ENCODE measurements around the gene ZNF300. TPM values are rescaled to one million over a fixed set of nuclear protein-coding genes. Genes with fewer than 3 reads are reported as not detected.
A peak's percentile ranks its signal among the peaks of the same experiment; 100 is the strongest.

ZNF300 gene
- total RNA-seq (1 to 10 TPM in 4 of 10 donors, under 1 TPM in 6; 0.51 to 1.5 (median 0.83) TPM), polyA plus RNA-seq (1 to 10 TPM; 1.4 to 4.8 TPM)
- long read RNA-seq, donor 1: 0 reads
- long read RNA-seq, donor 2, full-length matches to known transcripts: 2 of 2 reads
- long read RNA-seq, donor 2, partial matches to known transcripts: 0 of 2 reads
- long read RNA-seq, donor 2, other reads (novel, unspliced or antisense): 0 of 2 reads
- long read RNA-seq, donor 3, partial matches to known transcripts: 0 of 2 reads
- long read RNA-seq, donor 3, other reads (novel, unspliced or antisense): 1 of 2 reads

DNA sequence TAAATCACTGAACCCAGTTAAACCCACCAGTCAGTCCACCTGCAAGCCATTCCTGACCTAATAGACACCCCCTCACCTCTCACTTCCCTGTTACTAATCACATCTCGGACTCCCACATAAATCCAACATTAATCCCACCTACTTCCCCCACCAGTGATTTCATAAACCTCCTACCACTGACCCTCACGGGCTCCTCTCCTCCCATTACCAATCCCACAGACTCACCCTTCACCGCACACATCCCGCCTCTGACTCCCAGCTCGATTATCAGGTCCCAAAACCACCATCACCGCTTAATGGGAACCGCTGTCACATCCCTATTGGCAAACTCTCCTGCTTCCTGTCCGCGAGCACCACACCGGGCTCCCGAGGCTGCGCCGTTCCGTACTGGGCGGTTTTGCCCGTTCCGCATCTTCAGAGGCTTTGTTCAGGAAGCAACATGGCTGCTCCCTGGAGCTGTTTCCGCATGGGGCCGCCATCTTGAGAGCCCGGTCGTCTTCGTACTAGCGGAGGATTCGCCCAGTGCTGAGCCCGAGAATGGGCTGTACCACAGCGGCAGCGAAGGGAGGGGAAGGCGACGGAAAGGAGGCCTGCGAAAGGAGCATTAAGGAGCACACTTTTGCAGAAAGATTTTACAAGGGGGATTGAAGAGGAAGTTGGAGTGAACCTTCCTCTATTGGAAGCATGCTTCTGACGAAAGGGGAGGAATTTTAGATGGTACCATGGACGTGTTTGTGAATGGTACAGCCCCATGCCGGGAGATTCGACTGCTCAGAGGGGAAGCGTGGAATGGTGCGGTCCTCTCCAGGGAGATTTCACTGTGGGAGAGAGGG, at the start of gene ZNF300:
Gene ZNF300, minus strand, starts transcription at position 502 of the 833 bp plus-strand sequence. CDS start 1,825 bp downstream, outside the sequence.
- Histone ChIP-seq H3K4me1 (peaks cover 0 to 7% (median 0%) of the 10 kb centered on the region in 9 donors), H3K27ac (peak within 1 kb of the TSS in 9 of 10 donors; percentile 40 to 87 (median 72)), H3K27me3 (no peaks in the 10 kb centered on the region), H3K36me3 (peaks cover 0 to 40% (median 8%) of the 10 kb centered on the region in 9 donors), H3K4me3 (peak within 1 kb of the TSS; percentile 18 to 63 (median 54)), H3K9me3 (peaks cover 0 to 100% (median 49%) of the 10 kb centered on the region in 11 donors)
- WGBS, 2 donors: 5 to 7% methylated on average over 36 of the region's 36 CpGs
- TF ChIP-seq CTCF (IDR thresholded peaks at IDR 0.05): no peak
- DNase-seq: peak; percentile 81 to 88
- intact Hi-C loops (cut with DNase I): no loop called here
- peak; percentile 99 to 100 (median 100) for ATAC-seq

DNA sequence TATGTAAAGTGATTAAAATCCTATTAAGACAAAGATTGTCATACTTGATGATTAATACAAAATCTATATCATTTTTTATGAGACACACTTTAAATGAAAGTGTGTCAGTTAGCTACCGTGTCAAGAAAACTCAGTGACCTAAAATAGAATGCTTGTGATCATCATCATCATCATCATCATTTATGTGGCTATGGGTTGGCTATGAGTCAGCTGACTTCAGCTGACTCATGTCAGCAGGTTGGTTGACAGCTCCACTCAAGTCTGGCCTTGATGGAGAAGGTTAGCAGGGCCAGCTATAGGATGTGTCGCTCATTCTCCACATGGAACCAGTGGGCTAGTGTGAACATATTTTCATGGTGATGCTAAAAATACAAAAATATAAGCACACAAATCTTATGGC, 43.8 kb upstream of the ZNF300 start:
- Histone ChIP-seq H3K36me3 (peaks cover 0 to 17% (median 3%) of the 10 kb centered on the region in 9 donors), H3K4me3 (no peak overlapping the region), H3K9me3 (peaks cover 0 to 100% (median 66%) of the 10 kb centered on the region in 11 donors), H3K27ac (no peak overlapping the region), H3K4me1 (peaks cover 0 to 9% (median 0%) of the 10 kb centered on the region in 9 donors), H3K27me3 (no peaks in the 10 kb centered on the region)
- WGBS, 2 donors: 47 to 73% methylated on average over 2 of the region's 2 CpGs
- intact Hi-C loops (cut with DNase I): no loop called here
- no peak for TF ChIP-seq CTCF (IDR thresholded peaks at IDR 0.05)
- DNase-seq: no peak
- ATAC-seq: no peak

DNA sequence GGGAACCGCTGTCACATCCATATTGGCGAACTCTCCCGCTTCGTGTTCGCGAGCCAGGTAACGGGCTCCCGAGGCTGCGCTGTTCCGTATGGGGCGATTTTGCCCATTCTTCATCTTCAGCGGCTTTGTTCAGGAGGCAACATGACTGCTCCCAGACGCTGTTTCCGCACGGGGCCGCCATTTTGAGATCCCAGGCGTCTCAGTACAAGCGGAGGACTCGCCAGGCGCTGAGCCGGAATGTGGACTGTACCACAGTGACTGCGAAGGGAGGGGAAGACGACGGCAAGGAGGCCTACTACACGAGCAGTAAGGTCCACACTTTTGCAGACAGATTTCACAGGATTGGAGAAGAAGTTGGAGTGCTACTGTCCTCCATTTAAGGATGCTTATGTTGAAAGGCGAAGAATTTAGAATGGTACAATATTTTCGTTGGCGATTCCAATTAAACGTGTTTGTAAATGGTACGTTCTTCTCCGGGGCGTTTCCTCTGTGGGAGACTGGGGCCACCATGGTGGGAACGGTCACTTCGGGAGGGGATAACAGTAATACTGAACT, 41.6 kb upstream of the ZNF300 start:
- peak; percentile 96 to 99 (median 98) for ATAC-seq
- Histone ChIP-seq H3K9me3 (peaks cover 0 to 100% (median 65%) of the 10 kb centered on the region in 11 donors), H3K4me1 (peaks cover 0 to 9% (median 0%) of the 10 kb centered on the region in 9 donors), H3K4me3 (peak overlapping the region; percentile 36 to 73 (median 64)), H3K27ac (peak overlapping the region; percentile 75 to 93 (median 82)), H3K36me3 (peaks cover 0 to 38% (median 22%) of the 10 kb centered on the region in 9 donors), H3K27me3 (no peaks in the 10 kb centered on the region)
- intact Hi-C loops (cut with DNase I): no loop called here
- peak; percentile 83 to 92 for DNase-seq
- WGBS, 2 donors: 4% methylated on average over 34 of the region's 34 CpGs
- TF ChIP-seq CTCF (IDR thresholded peaks at IDR 0.05): no peak

DNA sequence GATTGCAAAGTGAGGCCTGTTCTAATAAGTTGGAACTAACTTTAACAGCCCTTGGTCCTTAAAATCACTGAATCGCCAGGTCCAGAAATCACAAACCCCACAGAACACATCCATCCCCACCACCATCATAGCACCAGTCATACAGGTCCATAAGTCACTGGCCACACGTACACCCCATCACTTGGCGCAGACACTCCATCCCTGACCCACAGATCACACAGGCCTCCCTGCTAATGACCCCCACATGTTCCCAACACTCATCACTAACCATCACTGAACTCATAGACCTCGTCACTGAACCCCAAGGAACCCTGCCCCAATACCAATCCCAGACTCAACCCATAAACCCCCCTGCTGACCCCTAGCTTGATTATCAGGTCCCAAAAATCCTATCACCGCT, 41.2 kb upstream of the ZNF300 start:
- Histone ChIP-seq H3K4me3 (peak overlapping the region; percentile 36 to 73 (median 64)), H3K27ac (peak overlapping the region; percentile 75 to 93 (median 82)), H3K9me3 (peaks cover 0 to 100% (median 64%) of the 10 kb centered on the region in 11 donors), H3K27me3 (no peaks in the 10 kb centered on the region), H3K4me1 (peaks cover 0 to 9% (median 0%) of the 10 kb centered on the region in 9 donors), H3K36me3 (peaks cover 0 to 43% (median 27%) of the 10 kb centered on the region in 9 donors)
- intact Hi-C loops (cut with DNase I): no loop called here
- DNase-seq (no peak), ATAC-seq (peak; percentile 6 to 73 (median 60))
- 28 to 40% methylated on average over 5 of the region's 5 CpGs for WGBS, 2 donors
- no peak for TF ChIP-seq CTCF (IDR thresholded peaks at IDR 0.05)

Data from heart right ventricle (tissue), 16 donors.